ENCODE results near the gene PAPSS2. TPM values are rescaled to one million over a fixed set of nuclear protein-coding genes. Genes with fewer than 3 reads are reported as not detected.

The PAPSS2 gene
- total and polyA plus RNA-seq, 9 donors, result 5.8 to 14.5 (median 10.4) TPM

GRCh38 chr10:87775766-87776165 is 116.1 kb downstream of the PAPSS2 start:
- Histone ChIP-seq H3K9me3 (replicated peaks; ENCODE audit: control insufficient read depth, low read depth, low read length) (no peaks in the 10 kb centered on the region), H3K27ac (ENCODE audit: low read length) (no peak overlapping the region), H3K36me3 (ENCODE audit: control insufficient read depth, insufficient read depth, low read length) (peaks cover 4% of the 10 kb centered on the region), H3K27me3 (ENCODE audit: control insufficient read depth, insufficient read depth, low read length) (no peaks in the 10 kb centered on the region), H3K4me1 (ENCODE audit: control insufficient read depth, insufficient read depth, low read length) (no peaks in the 10 kb centered on the region), H3K4me3 (ENCODE audit: low read length) (no peak overlapping the region)
- no peak for DNase-seq
- WGBS (ENCODE audit: insufficient coverage), result 67% methylated on average over 1 of the region's 4 CpGs

GRCh38 chr10:87776328-87776727 is 116.7 kb downstream of the PAPSS2 start:
- DNase-seq, result no peak
- Histone ChIP-seq H3K27me3 (ENCODE audit: control insufficient read depth, insufficient read depth, low read length) (no peaks in the 10 kb centered on the region), H3K36me3 (ENCODE audit: control insufficient read depth, insufficient read depth, low read length) (peaks cover 4% of the 10 kb centered on the region), H3K9me3 (replicated peaks; ENCODE audit: control insufficient read depth, low read depth, low read length) (no peaks in the 10 kb centered on the region), H3K27ac (ENCODE audit: low read length) (no peak overlapping the region), H3K4me3 (ENCODE audit: low read length) (no peak overlapping the region), H3K4me1 (ENCODE audit: control insufficient read depth, insufficient read depth, low read length) (no peaks in the 10 kb centered on the region)
- WGBS (ENCODE audit: insufficient coverage), result 90% methylated on average over 2 of the region's 6 CpGs

GRCh38 chr10:87781545-87781944 is 121.9 kb downstream of the PAPSS2 start:
- no peaks in the 10 kb centered on the region for H3K4me1 ChIP-seq (ENCODE audit: control insufficient read depth, insufficient read depth, low read length)
- no peak overlapping the region for H3K4me3 ChIP-seq (ENCODE audit: low read length)
- WGBS (ENCODE audit: insufficient coverage), result no CpG with 5 or more reads among the region's 2 CpGs
- H3K27ac ChIP-seq (ENCODE audit: low read length), result no peak overlapping the region
- peaks cover 7% of the 10 kb centered on the region for H3K36me3 ChIP-seq (ENCODE audit: control insufficient read depth, insufficient read depth, low read length)
- no peaks in the 10 kb centered on the region for H3K27me3 ChIP-seq (ENCODE audit: control insufficient read depth, insufficient read depth, low read length)
- no peaks in the 10 kb centered on the region for H3K9me3 ChIP-seq (replicated peaks; ENCODE audit: control insufficient read depth, low read depth, low read length)
- DNase-seq, result no peak

- H3K36me3 ChIP-seq (ENCODE audit: control insufficient read depth, insufficient read depth, low read length), result peaks cover 9% of the 10 kb centered on the region
- H3K4me3 ChIP-seq (ENCODE audit: low read length), result no peak overlapping the region
- H3K4me1 ChIP-seq (ENCODE audit: control insufficient read depth, insufficient read depth, low read length), result no peaks in the 10 kb centered on the region
- H3K27me3 ChIP-seq (ENCODE audit: control insufficient read depth, insufficient read depth, low read length), result no peaks in the 10 kb centered on the region
- WGBS (ENCODE audit: insufficient coverage), result 96% methylated on average over 3 of the region's 6 CpGs
- no peak for DNase-seq
- no peaks in the 10 kb centered on the region for H3K9me3 ChIP-seq (replicated peaks; ENCODE audit: control insufficient read depth, low read depth, low read length)
- no peak overlapping the region for H3K27ac ChIP-seq (ENCODE audit: low read length)
Measured at GRCh38 chr10:87782721-87783120, 123.0 kb downstream of the PAPSS2 start.

- DNase-seq, result no peak
- Histone ChIP-seq H3K9me3 (replicated peaks; ENCODE audit: control insufficient read depth, low read depth, low read length) (no peaks in the 10 kb centered on the region), H3K4me3 (ENCODE audit: low read length) (no peak overlapping the region), H3K27me3 (ENCODE audit: control insufficient read depth, insufficient read depth, low read length) (no peaks in the 10 kb centered on the region), H3K27ac (ENCODE audit: low read length) (no peak overlapping the region), H3K36me3 (ENCODE audit: control insufficient read depth, insufficient read depth, low read length) (peaks cover 11% of the 10 kb centered on the region), H3K4me1 (ENCODE audit: control insufficient read depth, insufficient read depth, low read length) (no peaks in the 10 kb centered on the region)
- no CpG with 5 or more reads among the region's 7 CpGs for WGBS (ENCODE audit: insufficient coverage)
Measured at GRCh38 chr10:87786421-87786820, 126.7 kb downstream of the PAPSS2 start.

- Histone ChIP-seq H3K27ac (ENCODE audit: low read length) (no peak overlapping the region), H3K27me3 (ENCODE audit: control insufficient read depth, insufficient read depth, low read length) (no peaks in the 10 kb centered on the region), H3K4me3 (ENCODE audit: low read length) (no peak overlapping the region), H3K9me3 (replicated peaks; ENCODE audit: control insufficient read depth, low read depth, low read length) (no peaks in the 10 kb centered on the region), H3K36me3 (ENCODE audit: control insufficient read depth, insufficient read depth, low read length) (peaks cover 8% of the 10 kb centered on the region), H3K4me1 (ENCODE audit: control insufficient read depth, insufficient read depth, low read length) (no peaks in the 10 kb centered on the region)
- WGBS (ENCODE audit: insufficient coverage), result no CpG with 5 or more reads among the region's 3 CpGs
- no peak for DNase-seq
Measured at GRCh38 chr10:87790185-87790584, 130.5 kb downstream of the PAPSS2 start.

GRCh38 chr10:87794285-87794684 is 134.6 kb downstream of the PAPSS2 start:
- no peak for DNase-seq
- H3K36me3 ChIP-seq (ENCODE audit: control insufficient read depth, insufficient read depth, low read length), result peaks cover 13% of the 10 kb centered on the region
- H3K9me3 ChIP-seq (replicated peaks; ENCODE audit: control insufficient read depth, low read depth, low read length), result no peaks in the 10 kb centered on the region
- WGBS (ENCODE audit: insufficient coverage), result no CpG with 5 or more reads among the region's 3 CpGs
- no peak overlapping the region for H3K27ac ChIP-seq (ENCODE audit: low read length)
- H3K4me1 ChIP-seq (ENCODE audit: control insufficient read depth, insufficient read depth, low read length), result no peaks in the 10 kb centered on the region
- H3K4me3 ChIP-seq (ENCODE audit: low read length), result no peak overlapping the region
- no peaks in the 10 kb centered on the region for H3K27me3 ChIP-seq (ENCODE audit: control insufficient read depth, insufficient read depth, low read length)

Other genes with a start within 250 kb of the PAPSS2 start
- 12.1 TPM for gene MINPP1, start 155.0 kb upstream of the PAPSS2 start, total RNA-seq
- gene MINPP1, start 155.0 kb upstream of the PAPSS2 start, polyA plus RNA-seq (ENCODE audit: insufficient read depth in 1 of 8, insufficient read length in 8 of 8, low replicate concordance in 1 of 8), result 10 to 100 TPM; 15.0 to 20.6 (median 16.7) TPM
- 25.3 TPM for gene ATAD1, start 158.3 kb downstream of the PAPSS2 start, total RNA-seq
- 10 to 100 TPM; 23.1 to 28.1 (median 26.7) TPM for gene ATAD1, start 158.3 kb downstream of the PAPSS2 start, polyA plus RNA-seq (ENCODE audit: insufficient read depth in 1 of 8, insufficient read length in 8 of 8, low replicate concordance in 1 of 8)
- gene KLLN, start 203.7 kb downstream of the PAPSS2 start, total RNA-seq, result 0.22 TPM
- under 1 TPM; 0.29 to 0.60 (median 0.36) TPM for gene KLLN, start 203.7 kb downstream of the PAPSS2 start, polyA plus RNA-seq (ENCODE audit: insufficient read depth in 1 of 8, insufficient read length in 8 of 8, low replicate concordance in 1 of 8)
- 81.7 TPM for gene PTEN, start 203.7 kb downstream of the PAPSS2 start, total RNA-seq
- 10 to 100 TPM; 34.3 to 51.7 (median 41.0) TPM for gene PTEN, start 203.7 kb downstream of the PAPSS2 start, polyA plus RNA-seq (ENCODE audit: insufficient read depth in 1 of 8, insufficient read length in 8 of 8, low replicate concordance in 1 of 8)

All from muscle of leg (tissue), 11 donors.